Naive B cell (primary cell): ENCODE results near the gene DCDC2C. TPM values are rescaled to one million over a fixed set of nuclear protein-coding genes. Genes with fewer than 3 reads are reported as not detected.

Experiments
- ATAC-seq, 2 donors: fragments of 150-1000 bp; cut with Tn5 transposase; 2 replicates each; pipeline ENCODE4 v1.10.0; 2021; ENCODE audit warnings: low read depth in 2 of 2, mild to moderate bottlenecking in 2 of 2, moderate library complexity in 2 of 2
- DNase-seq: peaks from one replicate; pipeline ENCODE4 v3.0.0; 2022
- H3K27ac Mint-ChIP-seq, 6 donors: one replicate each; pipeline ENCODE4 v1.8.0; 2020 to 2022; ENCODE audit warnings: mild to moderate bottlenecking in 6 of 6, mixed read lengths in 6 of 6, moderate library complexity in 5 of 6, inconsistent platforms in 2 of 6
- H3K27me3 Mint-ChIP-seq, 3 donors: one replicate each; pipeline ENCODE4 v1.8.0; 2021 to 2022; ENCODE audit warnings: mixed read lengths in 3 of 3, mild to moderate bottlenecking in 1 of 3
- H3K36me3 Mint-ChIP-seq, 2 donors: one replicate each; pipeline ENCODE4 v1.8.0; 2020 to 2022; ENCODE audit warnings: mixed read lengths in 2 of 2, inconsistent platforms in 1 of 2, mild to moderate bottlenecking in 1 of 2
- H3K4me1 Mint-ChIP-seq, 3 donors: one replicate each; pipeline ENCODE4 v1.8.0; 2020 to 2022; ENCODE audit warnings: mixed read lengths in 3 of 3, inconsistent platforms in 1 of 3, mild to moderate bottlenecking in 1 of 3, moderate library complexity in 1 of 3
- H3K4me3 Mint-ChIP-seq, 8 donors: one replicate each; pipeline ENCODE4 v1.8.0; 2020 to 2022; ENCODE audit warnings: mild to moderate bottlenecking in 8 of 8, mixed read lengths in 8 of 8, moderate library complexity in 8 of 8, inconsistent platforms in 2 of 8
- H3K9me3 Mint-ChIP-seq, 7 donors: one replicate each; pipeline ENCODE4 v1.8.0; 2020 to 2022; ENCODE audit warnings: mixed read lengths in 7 of 7, mild to moderate bottlenecking in 5 of 7, inconsistent platforms in 2 of 7, moderate library complexity in 1 of 7
- polyA plus RNA-seq, 6 donors: library from polyadenylated mRNA; unstranded; fragments of 300-500 nt; fragmentation: Illumina TruSeq; gene quantifications; one replicate each; pipeline ENCODE4 v1.2.3, GENCODE V29; 2021; ENCODE audit warnings: low read depth in 6 of 6

DCDC2C gene
- polyA plus RNA-seq, 6 donors from 2014 or later = not detected

DNA sequence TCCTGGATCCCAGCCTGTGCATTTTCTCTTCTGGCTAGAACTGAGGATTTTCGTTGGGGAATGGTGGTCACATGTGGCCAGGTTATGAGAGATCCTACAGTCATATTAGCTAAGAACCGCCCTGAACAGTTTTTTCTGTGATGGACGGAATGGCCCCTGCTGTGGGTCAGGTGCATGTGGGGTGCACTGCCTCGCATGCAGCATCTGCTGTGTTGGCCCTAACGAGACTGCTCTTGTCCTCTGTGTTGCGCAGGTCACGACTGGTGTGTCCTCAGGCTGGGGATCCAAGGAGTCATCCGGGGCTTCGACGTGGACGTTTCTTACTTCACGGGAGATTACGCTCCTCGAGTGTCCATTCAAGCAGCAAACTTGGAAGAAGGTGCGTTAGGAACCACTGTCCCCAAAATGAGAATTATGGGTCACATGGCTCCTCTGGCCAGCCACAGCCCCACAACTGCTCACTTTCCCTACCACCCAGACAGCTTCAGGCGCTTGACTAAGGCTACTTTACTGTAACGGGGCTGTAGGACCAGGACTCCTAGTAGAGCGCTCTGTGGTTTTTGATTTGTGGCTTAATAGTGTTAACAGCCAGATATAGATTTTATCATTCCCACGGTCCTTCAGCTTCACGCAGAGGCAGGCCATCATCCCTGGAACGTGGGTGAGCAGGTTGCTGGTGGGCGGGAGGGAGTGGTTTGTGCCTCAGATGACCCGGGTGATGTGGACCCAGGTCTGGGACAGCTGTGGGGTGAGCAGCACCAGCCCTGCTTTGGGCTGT lies 23.6 kb upstream of the DCDC2C start:
- Mint-ChIP-seq H3K9me3 (peaks cover 0 to 4% (median 0%) of the 10 kb centered on the region in 7 donors), H3K4me1 (no peaks in the 10 kb centered on the region), H3K27me3 (peaks cover 7 to 13% (median 8%) of the 10 kb centered on the region in 3 donors), H3K4me3 (no peak overlapping the region), H3K36me3 (no peaks in the 10 kb centered on the region), H3K27ac (no peak overlapping the region)
- DNase-seq = no peak
- no peak for ATAC-seq

DNA sequence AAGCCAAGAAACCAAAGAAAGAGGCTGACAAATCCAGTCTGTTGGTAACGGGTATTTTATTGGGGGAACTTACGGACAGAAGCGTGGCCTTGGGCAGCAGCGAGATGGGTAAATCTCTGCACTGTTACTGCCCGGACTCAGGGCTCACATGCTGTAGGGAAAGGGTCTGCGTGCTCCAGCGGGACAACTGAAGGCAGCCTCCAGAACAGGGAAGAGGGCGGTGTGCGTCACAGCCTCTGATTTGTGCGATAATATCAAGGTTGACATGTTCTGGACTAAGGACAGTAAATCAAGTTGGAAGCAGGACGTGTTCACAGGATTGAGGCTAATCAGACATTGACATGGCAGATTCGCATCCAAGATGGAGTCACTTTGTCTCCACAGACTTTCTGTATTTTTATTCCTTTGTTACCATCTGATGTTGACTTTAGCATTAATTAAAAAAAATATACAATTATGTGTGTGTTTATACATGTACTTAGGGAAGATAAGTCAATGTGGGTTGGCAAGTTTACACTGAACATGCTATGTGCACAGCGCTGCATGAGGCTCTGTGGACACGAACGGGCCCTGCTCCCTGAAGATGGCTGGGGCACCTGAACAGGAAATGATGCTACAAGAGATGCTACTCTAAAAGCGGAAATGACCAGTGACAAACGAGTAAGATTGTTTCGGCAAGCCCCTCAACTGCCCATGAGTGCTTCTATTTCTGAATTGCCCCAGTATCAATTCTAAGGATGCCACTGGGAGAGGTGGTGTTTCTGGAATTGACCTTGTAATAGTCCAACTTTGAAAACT lies 22.6 kb upstream of the DCDC2C start:
- peaks cover 0 to 6% (median 3%) of the 10 kb centered on the region in 7 donors for H3K9me3 Mint-ChIP-seq
- H3K4me1 Mint-ChIP-seq = no peaks in the 10 kb centered on the region
- H3K36me3 Mint-ChIP-seq = no peaks in the 10 kb centered on the region
- no peak overlapping the region for H3K4me3 Mint-ChIP-seq
- H3K27ac Mint-ChIP-seq = peak overlapping the region in 1 of 6 donors; percentile 75
- H3K27me3 Mint-ChIP-seq = peaks cover 8 to 21% (median 12%) of the 10 kb centered on the region in 3 donors
- DNase-seq (no peak), ATAC-seq (no peak)

DNA sequence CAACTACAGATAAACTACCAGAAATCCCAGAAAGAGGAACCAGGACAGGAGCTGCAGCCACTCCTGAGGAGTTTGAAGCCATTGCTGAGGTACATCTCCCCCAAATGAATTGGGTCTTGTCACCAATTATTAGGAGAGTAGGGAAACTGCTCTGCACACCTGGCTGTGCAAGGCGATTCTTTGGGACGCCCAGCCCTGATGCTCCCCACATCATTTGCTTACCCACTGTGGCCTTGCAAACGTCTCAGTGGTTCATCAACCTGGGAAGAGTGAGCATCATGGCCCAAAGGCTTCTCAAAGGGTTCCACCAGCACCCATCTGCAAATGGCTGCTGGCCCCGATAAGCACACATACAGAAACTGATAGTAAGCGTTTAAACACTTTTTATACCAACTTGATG lies 21.8 kb upstream of the DCDC2C start:
- no peak for DNase-seq
- Mint-ChIP-seq H3K9me3 (peaks cover 0 to 6% (median 2%) of the 10 kb centered on the region in 7 donors), H3K4me1 (no peaks in the 10 kb centered on the region), H3K36me3 (no peaks in the 10 kb centered on the region), H3K27me3 (peaks cover 8 to 21% (median 16%) of the 10 kb centered on the region in 3 donors), H3K4me3 (no peak overlapping the region), H3K27ac (no peak overlapping the region)
- no peak for ATAC-seq

DNA sequence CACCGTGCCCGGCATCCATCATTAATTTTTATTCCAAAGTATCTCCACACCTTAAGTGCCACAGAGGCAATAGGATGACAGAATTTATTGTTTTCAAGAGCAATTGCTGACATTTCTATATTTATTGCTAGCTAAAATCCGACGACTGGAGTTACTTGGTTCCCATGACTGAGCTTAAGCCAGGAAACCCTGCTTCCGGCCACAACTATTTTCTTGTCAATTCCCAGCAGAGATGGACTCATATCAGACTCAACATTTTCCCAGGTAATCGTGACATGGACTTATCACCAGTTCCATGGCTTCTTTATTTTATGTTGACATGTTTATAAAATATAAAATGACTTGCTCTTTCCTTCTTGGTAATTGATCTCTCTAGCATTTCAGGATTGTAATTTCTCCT lies 20.6 kb upstream of the DCDC2C start:
- H3K36me3 Mint-ChIP-seq = no peaks in the 10 kb centered on the region
- H3K9me3 Mint-ChIP-seq = peaks cover 0 to 6% (median 2%) of the 10 kb centered on the region in 7 donors
- ATAC-seq (no peak), DNase-seq (no peak)
- H3K27ac Mint-ChIP-seq = no peak overlapping the region
- no peak overlapping the region for H3K4me3 Mint-ChIP-seq
- H3K27me3 Mint-ChIP-seq = peaks cover 13 to 26% (median 21%) of the 10 kb centered on the region in 3 donors
- no peaks in the 10 kb centered on the region for H3K4me1 Mint-ChIP-seq

DNA sequence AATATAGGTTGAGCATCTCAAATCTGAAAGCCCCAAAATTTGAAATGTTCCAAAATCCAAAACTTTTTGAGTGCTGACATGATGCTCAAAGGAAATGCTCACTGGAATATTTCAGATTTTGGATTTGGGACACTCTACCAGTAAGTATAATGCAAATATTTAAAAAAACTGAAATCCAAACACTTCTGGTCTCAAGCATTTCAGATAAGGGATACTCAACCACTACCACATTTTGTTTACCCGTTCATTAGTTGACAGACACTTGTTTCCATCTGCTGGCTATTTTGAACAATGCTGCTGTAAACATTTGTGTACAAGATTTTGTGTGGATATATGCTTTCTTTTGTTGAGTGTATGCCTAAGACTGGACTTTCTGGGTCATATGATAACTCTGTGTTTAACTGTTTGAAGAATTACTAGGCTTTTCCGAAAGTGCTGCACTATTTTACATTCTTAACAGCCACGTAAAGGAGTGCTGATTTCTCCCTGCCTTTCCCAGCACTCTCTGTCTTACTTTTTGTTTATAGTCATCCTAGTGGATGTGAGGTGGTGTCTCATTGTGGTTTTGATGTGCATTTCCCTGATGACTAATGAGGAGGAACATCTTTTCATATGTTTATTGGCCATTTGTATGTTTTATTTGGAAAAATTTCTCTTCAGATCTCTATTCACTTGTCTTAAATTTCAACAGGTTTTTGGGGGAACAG lies 19.5 kb upstream of the DCDC2C start:
- H3K4me3 Mint-ChIP-seq = no peak overlapping the region
- H3K36me3 Mint-ChIP-seq = peaks cover 0 to 4% of the 10 kb centered on the region in 2 donors
- DNase-seq (no peak), ATAC-seq (no peak)
- no peaks in the 10 kb centered on the region for H3K4me1 Mint-ChIP-seq
- peaks cover 13 to 31% (median 22%) of the 10 kb centered on the region in 3 donors for H3K27me3 Mint-ChIP-seq
- peaks cover 0 to 14% (median 4%) of the 10 kb centered on the region in 7 donors for H3K9me3 Mint-ChIP-seq
- no peak overlapping the region for H3K27ac Mint-ChIP-seq

DNA sequence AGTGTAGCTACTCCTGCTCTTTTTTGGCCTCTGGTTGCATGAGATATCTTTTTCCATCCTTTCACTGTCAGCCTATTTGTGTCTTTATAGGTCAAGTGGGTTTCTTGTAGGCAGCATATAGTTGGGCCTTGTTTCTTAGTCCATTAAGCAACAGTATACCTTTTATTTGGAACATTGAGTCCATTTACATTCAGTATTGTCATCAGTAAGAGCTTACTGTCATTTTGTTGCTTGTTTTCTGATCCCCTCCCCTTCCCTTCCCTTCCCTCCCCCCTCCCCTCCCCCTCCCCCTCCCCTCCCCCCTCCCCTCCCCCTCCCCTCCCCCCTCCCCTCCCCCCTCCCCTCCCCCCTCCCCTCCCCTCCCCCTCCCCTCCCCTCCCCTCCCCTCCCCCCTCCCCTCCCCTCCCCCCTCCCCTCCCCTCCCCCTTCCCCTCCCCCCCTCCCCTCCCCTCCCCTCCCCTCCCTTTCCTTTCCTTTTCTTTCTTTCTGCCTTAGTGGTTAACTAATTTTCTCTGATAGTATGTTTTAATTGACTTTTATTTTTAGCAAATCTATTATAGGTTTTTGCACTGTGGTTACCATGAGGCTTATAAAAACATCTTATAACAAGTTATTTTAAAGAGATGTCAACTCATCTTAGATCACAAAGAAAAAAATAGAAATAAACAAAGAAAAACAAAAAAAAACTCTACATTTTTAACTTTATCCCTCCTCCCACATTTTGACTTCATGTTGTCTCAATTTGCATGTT lies 13.2 kb upstream of the DCDC2C start:
- DNase-seq = no peak
- H3K9me3 Mint-ChIP-seq = peaks cover 4 to 48% (median 24%) of the 10 kb centered on the region in 7 donors
- ATAC-seq = no peak
- peaks cover 0 to 20% of the 10 kb centered on the region in 2 donors for H3K36me3 Mint-ChIP-seq
- no peaks in the 10 kb centered on the region for H3K4me1 Mint-ChIP-seq
- H3K27ac Mint-ChIP-seq = no peak overlapping the region
- no peak overlapping the region for H3K4me3 Mint-ChIP-seq
- H3K27me3 Mint-ChIP-seq = peaks cover 21 to 47% (median 46%) of the 10 kb centered on the region in 3 donors

DNA sequence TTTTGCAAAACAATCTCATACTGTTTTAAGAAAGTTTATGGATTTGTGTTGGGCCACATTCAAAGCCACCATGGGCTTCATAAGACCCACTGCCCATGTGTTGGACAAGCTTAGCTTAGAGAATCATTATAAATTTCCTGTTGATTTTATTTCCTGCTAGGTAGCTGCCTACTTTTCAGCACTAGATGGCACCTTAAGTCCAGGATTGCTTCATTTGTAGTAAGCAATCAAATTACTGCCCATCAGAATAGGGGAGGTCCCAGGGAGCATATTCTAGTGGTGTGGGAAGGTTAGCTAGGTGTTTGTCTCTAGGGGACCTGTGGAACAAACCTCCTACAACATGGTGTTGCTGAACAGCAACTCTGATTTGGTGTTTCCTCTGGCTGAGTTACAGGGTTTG lies 11.0 kb upstream of the DCDC2C start:
- DNase-seq (no peak), ATAC-seq (no peak)
- peaks cover 0 to 20% of the 10 kb centered on the region in 2 donors for H3K36me3 Mint-ChIP-seq
- H3K27ac Mint-ChIP-seq = no peak overlapping the region
- H3K27me3 Mint-ChIP-seq = peaks cover 19 to 45% (median 39%) of the 10 kb centered on the region in 3 donors
- peaks cover 2 to 45% (median 24%) of the 10 kb centered on the region in 7 donors for H3K9me3 Mint-ChIP-seq
- no peaks in the 10 kb centered on the region for H3K4me1 Mint-ChIP-seq
- H3K4me3 Mint-ChIP-seq = no peak overlapping the region

DNA sequence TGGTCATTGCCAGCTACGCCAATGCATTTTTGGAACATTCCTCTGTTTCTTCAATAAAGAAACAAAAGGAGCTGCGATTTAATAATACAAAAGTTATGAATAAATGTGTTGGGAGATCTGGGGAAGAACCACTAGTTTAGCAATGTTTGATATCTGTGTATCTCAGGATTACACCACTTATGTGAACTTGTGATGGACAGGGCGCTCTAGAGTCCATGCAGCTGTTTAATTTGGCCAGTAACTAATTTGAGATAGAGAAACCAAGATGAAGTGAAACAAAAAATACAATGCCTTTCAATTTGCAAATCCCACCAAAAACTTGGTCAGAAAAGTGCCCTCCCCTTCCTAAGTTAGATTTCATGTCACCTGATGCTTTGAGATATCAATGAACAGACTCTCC lies 6.8 kb upstream of the DCDC2C start:
- Mint-ChIP-seq H3K36me3 (peaks cover 0 to 9% of the 10 kb centered on the region in 2 donors), H3K4me1 (no peaks in the 10 kb centered on the region), H3K9me3 (peaks cover 0 to 18% (median 7%) of the 10 kb centered on the region in 7 donors), H3K27me3 (peaks cover 35 to 53% (median 37%) of the 10 kb centered on the region in 3 donors), H3K27ac (no peak overlapping the region), H3K4me3 (no peak overlapping the region)
- ATAC-seq (no peak), DNase-seq (no peak)

DNA sequence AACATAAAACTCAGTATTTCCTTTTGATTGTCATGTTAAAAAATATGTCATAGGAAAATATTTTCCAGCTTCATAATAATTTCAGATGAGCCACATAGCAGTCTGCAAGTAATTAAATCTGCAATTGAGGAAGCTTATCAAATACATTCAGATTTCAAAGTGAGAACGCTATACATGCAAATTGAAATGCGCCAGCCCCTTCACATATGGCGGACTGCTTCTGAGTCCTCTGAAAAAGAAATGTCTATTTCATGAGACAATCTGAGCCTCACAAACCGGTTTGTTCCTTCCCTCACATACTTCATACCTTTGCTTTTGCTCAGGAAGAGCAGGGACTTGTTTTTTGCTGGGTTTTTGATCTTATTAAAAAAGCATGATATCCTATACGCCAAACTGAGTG lies 2.3 kb upstream of the DCDC2C start:
- no peak for ATAC-seq
- Mint-ChIP-seq H3K4me1 (peaks cover 0 to 7% (median 6%) of the 10 kb centered on the region in 3 donors), H3K9me3 (peaks cover 0 to 9% (median 4%) of the 10 kb centered on the region in 7 donors), H3K27ac (no peak overlapping the region), H3K4me3 (no peak overlapping the region), H3K36me3 (peaks cover 0 to 14% of the 10 kb centered on the region in 2 donors), H3K27me3 (peaks cover 40 to 58% (median 54%) of the 10 kb centered on the region in 3 donors)
- DNase-seq = no peak

DNA sequence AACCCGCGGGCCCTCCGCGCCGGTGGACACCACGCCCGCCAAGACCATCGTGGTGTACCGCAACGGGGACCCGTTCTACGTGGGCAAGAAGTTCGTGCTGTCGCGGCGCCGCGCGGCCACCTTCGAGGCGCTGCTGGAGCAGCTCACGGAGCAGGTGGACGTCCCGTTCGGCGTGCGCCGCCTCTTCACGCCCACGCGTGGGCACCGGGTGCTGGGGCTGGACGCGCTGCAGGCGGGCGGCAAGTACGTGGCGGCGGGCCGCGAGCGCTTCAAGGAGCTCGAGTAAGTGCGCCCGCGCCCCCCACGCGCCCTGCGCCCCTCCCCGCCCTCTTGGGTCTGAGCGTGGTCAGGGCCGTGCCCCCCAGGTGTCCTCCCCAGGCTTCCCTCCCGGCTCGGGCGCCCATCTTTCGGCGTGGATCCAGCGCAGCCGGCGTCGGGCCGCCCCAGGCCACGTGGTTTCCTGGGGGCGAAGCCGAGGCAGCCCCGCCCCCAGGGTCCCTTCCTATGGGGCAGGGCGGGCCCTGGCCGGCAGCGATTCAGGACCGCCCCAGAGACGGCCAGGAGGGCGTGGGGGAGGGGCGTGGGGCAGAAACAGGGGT lies 481 bp downstream of the DCDC2C start:
- Mint-ChIP-seq H3K4me1 (peaks cover 0 to 7% (median 6%) of the 10 kb centered on the region in 3 donors), H3K27me3 (peaks cover 49 to 61% (median 54%) of the 10 kb centered on the region in 3 donors), H3K9me3 (peaks cover 0 to 7% (median 4%) of the 10 kb centered on the region in 7 donors), H3K36me3 (peaks cover 0 to 14% of the 10 kb centered on the region in 2 donors), H3K4me3 (no peak overlapping the region), H3K27ac (no peak overlapping the region)
- ATAC-seq = no peak
- DNase-seq = no peak

DNA sequence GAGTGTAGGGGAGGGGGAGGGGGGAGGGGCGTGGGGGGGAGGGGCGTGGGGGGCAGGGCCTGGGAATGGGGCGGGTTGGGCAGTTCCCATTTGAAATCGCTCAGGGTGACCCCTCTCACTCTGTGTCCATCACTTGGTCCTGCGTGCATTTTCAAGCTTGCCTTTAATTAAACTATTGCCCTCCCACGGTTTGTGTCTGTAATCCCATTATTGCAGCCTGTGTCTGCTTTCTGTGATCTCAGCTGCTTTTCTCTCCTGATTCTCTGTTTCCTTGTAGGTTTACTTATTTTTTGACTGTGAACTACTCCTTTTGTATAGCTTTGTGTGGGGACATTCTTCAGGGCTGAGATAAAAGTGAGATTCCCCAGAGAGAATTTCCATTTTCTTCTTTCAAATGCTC lies 1.3 kb downstream of the DCDC2C start:
- H3K27ac Mint-ChIP-seq = no peak overlapping the region
- H3K27me3 Mint-ChIP-seq = peaks cover 49 to 53% (median 50%) of the 10 kb centered on the region in 3 donors
- H3K4me1 Mint-ChIP-seq = peaks cover 0 to 7% (median 6%) of the 10 kb centered on the region in 3 donors
- H3K36me3 Mint-ChIP-seq = peaks cover 0 to 14% of the 10 kb centered on the region in 2 donors
- peaks cover 0 to 5% (median 0%) of the 10 kb centered on the region in 7 donors for H3K9me3 Mint-ChIP-seq
- DNase-seq (no peak), ATAC-seq (no peak)
- H3K4me3 Mint-ChIP-seq = no peak overlapping the region

DNA sequence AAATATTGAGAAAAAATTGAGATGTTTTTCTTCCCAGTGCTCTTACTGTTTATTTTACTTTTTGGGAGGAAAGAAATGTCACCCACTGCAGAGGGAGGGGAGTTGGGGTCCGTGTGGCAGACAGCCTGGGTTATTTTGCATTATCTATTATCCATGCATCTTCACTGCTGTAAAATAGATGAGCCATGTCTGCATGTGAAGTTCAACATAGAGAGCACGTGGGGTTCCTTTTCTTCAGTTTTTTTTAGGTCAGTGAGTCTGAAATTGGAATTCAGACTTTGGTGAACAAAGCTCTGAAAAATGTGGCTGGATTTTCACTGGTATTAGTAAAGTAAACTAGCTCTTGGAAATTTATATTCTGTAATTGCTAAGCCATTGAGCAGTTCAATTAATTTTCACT lies 2.4 kb downstream of the DCDC2C start:
- DNase-seq = no peak
- Mint-ChIP-seq H3K27ac (peak overlapping the region in 1 of 6 donors; percentile 1), H3K9me3 (peaks cover 0 to 5% (median 0%) of the 10 kb centered on the region in 7 donors), H3K4me1 (peaks cover 0 to 7% (median 6%) of the 10 kb centered on the region in 3 donors), H3K36me3 (peaks cover 0 to 14% of the 10 kb centered on the region in 2 donors), H3K4me3 (no peak overlapping the region), H3K27me3 (peaks cover 44 to 48% (median 46%) of the 10 kb centered on the region in 3 donors)
- ATAC-seq = no peak
